HuH-7 (cell line): ENCODE results near the gene ZC3H12A.

Source experiments
- DNase-seq: peaks from one replicate; pipeline ENCODE4 v3.0.0; 2011; ENCODE audit warnings: low spot score

ZC3H12A gene

GRCh38 chr1:37455516-37455915 lies 18.9 kb upstream of the ZC3H12A start:
- no peak for DNase-seq

GRCh38 chr1:37456614-37457013 lies 17.8 kb upstream of the ZC3H12A start:
- no peak for DNase-seq

- DNase-seq = no peak
Observed at GRCh38 chr1:37458551-37458950, 15.8 kb upstream of the ZC3H12A start.

- no peak for DNase-seq
Observed at GRCh38 chr1:37461698-37462436, 12.5 kb upstream of the ZC3H12A start.

GRCh38 chr1:37464443-37464842 lies 9.9 kb upstream of the ZC3H12A start:
- no peak for DNase-seq

GRCh38 chr1:37465593-37466517 lies 8.5 kb upstream of the ZC3H12A start:
- no peak for DNase-seq

GRCh38 chr1:37468037-37468436 lies 6.3 kb upstream of the ZC3H12A start:
- no peak for DNase-seq

- no peak for DNase-seq
Observed at GRCh38 chr1:37469386-37469785, 5.0 kb upstream of the ZC3H12A start.

- DNase-seq = no peak
Observed at GRCh38 chr1:37471345-37472231, 2.8 kb upstream of the ZC3H12A start.

GRCh38 chr1:37472281-37472680 lies 2.1 kb upstream of the ZC3H12A start:
- DNase-seq = no peak

- DNase-seq = no peak
Observed at GRCh38 chr1:37472994-37473393, 1.4 kb upstream of the ZC3H12A start.

GRCh38 chr1:37473431-37474045 lies 842 bp upstream of the ZC3H12A start:
- no peak for DNase-seq

GRCh38 chr1:37474697-37475379 lies 458 bp downstream of the ZC3H12A start:
- DNase-seq = no peak

GRCh38 chr1:37475380-37476086 lies 1.2 kb downstream of the ZC3H12A start:
- no peak for DNase-seq

GRCh38 chr1:37476087-37476452 lies 1.7 kb downstream of the ZC3H12A start:
- DNase-seq = no peak

GRCh38 chr1:37476460-37477197 lies 2.2 kb downstream of the ZC3H12A start:
- no peak for DNase-seq

GRCh38 chr1:37477198-37477931 lies 3.0 kb downstream of the ZC3H12A start:
- no peak for DNase-seq

- DNase-seq = no peak
Observed at GRCh38 chr1:37477946-37478345, 3.6 kb downstream of the ZC3H12A start.

- no peak for DNase-seq
Observed at GRCh38 chr1:37478451-37478881, 4.1 kb downstream of the ZC3H12A start.
